Gastroesophageal sphincter (tissue), 3 donors: Measurements from ENCODE around the gene CCR7.

Experiments
- EP300 ChIP-seq: sonication (generic); formaldehyde crosslinking; IDR thresholded peaks from one replicate; pipeline ENCODE4 v1.6.1; 2017; ENCODE audit warnings: antibody characterized with exemption, mild to moderate bottlenecking
- POLR2A ChIP-seq, 2 donors: fragments of 450-650 bp; IDR thresholded peaks; one replicate each; pipeline ENCODE4 v1.6.1; 2017; ENCODE audit warnings: antibody characterized with exemption in 2 of 2, mild to moderate bottlenecking in 2 of 2, moderate library complexity in 1 of 2
- POLR2AphosphoS5 ChIP-seq: sonication (generic); formaldehyde crosslinking; IDR thresholded peaks from one replicate; pipeline ENCODE4 v1.6.1; 2017; ENCODE audit warnings: antibody characterized with exemption
- TF ChIP-seq, protein P1 (sequence below), 4 experiments: fragments of 200-600 bp in 2 of 4; fragments of 450-650 bp in 2 of 4; sonication (generic) in 1 of 4; IDR thresholded peaks; one replicate each; pipeline ENCODE4 v1.5.1; 2017 to 2019; ENCODE audit warnings: antibody characterized with exemption in 4 of 4, mild to moderate bottlenecking in 2 of 4, moderate library complexity in 2 of 4

DNA sequence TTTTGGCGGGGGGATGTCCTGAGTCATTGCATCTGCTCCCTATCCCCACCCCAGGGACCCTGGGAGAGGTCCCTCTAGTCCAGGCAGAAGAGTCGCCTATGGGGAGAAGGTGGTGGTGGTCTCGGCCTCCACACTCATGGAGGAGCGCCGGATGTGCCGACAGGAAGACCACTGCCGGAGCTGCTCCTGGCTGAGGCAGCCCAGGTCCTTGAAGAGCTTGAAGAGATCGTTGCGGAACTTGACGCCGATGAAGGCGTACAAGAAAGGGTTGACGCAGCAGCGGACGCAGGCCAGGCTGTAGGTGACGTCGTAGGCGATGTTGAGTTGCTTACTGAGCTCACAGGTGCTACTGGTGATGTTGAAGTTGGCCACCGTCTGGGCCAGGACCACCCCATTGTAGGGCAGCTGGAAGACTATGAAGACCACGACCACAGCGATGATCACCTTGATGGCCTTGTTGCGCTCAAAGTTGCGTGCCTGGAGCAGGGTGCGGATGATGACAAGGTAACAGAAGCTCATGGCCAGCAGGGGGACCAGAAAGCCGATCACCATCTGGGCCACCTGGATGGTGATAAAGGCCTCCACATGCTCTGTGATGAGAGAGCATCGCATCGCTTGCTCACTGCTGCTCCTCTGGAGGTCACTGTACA lies 10.5 kb downstream of the CCR7 start:
- TF ChIP-seq POLR2A (IDR thresholded peaks at IDR 0.05) (no peak), EP300 (no peak), POLR2AphosphoS5 (no peak)
- TF ChIP-seq, protein P1, sequence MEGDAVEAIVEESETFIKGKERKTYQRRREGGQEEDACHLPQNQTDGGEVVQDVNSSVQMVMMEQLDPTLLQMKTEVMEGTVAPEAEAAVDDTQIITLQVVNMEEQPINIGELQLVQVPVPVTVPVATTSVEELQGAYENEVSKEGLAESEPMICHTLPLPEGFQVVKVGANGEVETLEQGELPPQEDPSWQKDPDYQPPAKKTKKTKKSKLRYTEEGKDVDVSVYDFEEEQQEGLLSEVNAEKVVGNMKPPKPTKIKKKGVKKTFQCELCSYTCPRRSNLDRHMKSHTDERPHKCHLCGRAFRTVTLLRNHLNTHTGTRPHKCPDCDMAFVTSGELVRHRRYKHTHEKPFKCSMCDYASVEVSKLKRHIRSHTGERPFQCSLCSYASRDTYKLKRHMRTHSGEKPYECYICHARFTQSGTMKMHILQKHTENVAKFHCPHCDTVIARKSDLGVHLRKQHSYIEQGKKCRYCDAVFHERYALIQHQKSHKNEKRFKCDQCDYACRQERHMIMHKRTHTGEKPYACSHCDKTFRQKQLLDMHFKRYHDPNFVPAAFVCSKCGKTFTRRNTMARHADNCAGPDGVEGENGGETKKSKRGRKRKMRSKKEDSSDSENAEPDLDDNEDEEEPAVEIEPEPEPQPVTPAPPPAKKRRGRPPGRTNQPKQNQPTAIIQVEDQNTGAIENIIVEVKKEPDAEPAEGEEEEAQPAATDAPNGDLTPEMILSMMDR (IDR thresholded peaks at IDR 0.05), result no peak
